Fibroblast of villous mesenchyme (primary cell): ENCODE data around the gene ZFX. TPM values are rescaled to one million over a fixed set of nuclear protein-coding genes. Genes with fewer than 3 reads are reported as not detected.

Experiments used
- DNase-seq: peaks from one replicate; pipeline ENCODE4 v3.0.0-alpha.2; 2010; ENCODE audit warnings: low read depth
- H3K4me3 ChIP-seq: 2 replicates; pipeline ENCODE4 v1.5.1; 2011; ENCODE audit warnings: low read depth, mild to moderate bottlenecking, low read length
- CTCF ChIP-seq: IDR thresholded peaks from 2 replicates; pipeline ENCODE4 v1.5.1; 2012; ENCODE audit warnings: low read depth, mild to moderate bottlenecking, low read length; ENCODE audit not compliant: insufficient read depth
- total RNA-seq: library from RNA; depleted of rRNA; stranded (reverse); fragments of >200 nt; gene quantifications from 2 replicates; pipeline ENCODE4 v1.2.3, GENCODE V29; 2012

The ZFX gene
- total RNA-seq, 1 donor: 82.5 TPM

- TF ChIP-seq CTCF: no peak
- no peak for DNase-seq
- H3K4me3 ChIP-seq: no peak overlapping the region
These were observed 50.6 kb downstream of the ZFX start for GRCh38 chrX:24200133-24200532.

GRCh38 chrX:24201216-24201615, 51.7 kb downstream of the ZFX start:
- H3K4me3 ChIP-seq: no peak overlapping the region
- no peak for TF ChIP-seq CTCF
- no peak for DNase-seq

GRCh38 chrX:24202465-24203031, 53.0 kb downstream of the ZFX start:
- no peak overlapping the region for H3K4me3 ChIP-seq
- TF ChIP-seq CTCF: no peak
- no peak for DNase-seq

GRCh38 chrX:24203072-24203808, 53.7 kb downstream of the ZFX start:
- no peak for DNase-seq
- no peak for TF ChIP-seq CTCF
- H3K4me3 ChIP-seq: no peak overlapping the region

- no peak for TF ChIP-seq CTCF
- DNase-seq: no peak
- no peak overlapping the region for H3K4me3 ChIP-seq
These were observed 54.8 kb downstream of the ZFX start for GRCh38 chrX:24204331-24204730.

- no peak for TF ChIP-seq CTCF
- H3K4me3 ChIP-seq: no peak overlapping the region
- no peak for DNase-seq
These were observed 55.4 kb downstream of the ZFX start for GRCh38 chrX:24204958-24205357.
